ENCODE measurements around the gene ALKBH4. TPM values are rescaled to one million over a fixed set of nuclear protein-coding genes. Genes with fewer than 3 reads are reported as not detected.

Gene ALKBH4
- total RNA-seq, 1 donor from 2014 or later = 19.3 TPM

DNA sequence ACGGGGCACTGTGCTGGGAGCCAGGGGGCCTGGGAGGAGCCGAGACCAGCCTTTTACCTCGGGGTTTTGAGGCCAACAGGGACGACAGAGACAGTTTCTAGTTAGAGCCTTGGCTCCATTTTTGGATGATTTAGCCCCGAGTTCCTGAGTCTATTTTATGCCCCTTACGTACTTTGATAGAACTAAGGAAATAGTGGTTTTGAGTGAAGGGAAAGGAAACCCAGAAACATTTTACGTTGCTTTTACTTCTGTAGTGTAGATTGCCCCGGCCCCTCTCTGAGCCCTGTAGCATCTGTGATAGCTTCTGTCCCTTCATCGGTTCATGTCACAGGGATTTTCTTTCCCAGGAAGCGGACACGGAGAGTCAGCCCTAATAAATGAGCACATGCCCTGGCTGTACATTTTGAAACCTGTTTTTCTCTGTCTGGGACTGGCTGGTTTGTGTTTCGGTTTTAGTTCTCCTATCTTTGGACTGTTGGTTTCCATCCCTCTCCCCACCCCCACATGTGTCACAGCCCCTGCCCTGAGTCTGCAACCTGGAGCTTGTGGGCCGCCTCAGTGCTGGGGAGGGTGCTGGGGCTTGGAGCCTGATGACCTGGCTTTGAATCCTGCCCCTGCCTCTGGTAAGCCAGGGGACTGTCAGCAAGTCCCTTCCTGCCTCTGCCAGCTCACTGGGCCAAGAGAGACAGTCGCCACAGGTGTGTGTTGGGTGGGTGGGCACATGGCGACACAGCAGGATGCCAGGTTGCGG is 38.2 kb downstream of the ALKBH4 start:
- TF ChIP-seq, protein P1, sequence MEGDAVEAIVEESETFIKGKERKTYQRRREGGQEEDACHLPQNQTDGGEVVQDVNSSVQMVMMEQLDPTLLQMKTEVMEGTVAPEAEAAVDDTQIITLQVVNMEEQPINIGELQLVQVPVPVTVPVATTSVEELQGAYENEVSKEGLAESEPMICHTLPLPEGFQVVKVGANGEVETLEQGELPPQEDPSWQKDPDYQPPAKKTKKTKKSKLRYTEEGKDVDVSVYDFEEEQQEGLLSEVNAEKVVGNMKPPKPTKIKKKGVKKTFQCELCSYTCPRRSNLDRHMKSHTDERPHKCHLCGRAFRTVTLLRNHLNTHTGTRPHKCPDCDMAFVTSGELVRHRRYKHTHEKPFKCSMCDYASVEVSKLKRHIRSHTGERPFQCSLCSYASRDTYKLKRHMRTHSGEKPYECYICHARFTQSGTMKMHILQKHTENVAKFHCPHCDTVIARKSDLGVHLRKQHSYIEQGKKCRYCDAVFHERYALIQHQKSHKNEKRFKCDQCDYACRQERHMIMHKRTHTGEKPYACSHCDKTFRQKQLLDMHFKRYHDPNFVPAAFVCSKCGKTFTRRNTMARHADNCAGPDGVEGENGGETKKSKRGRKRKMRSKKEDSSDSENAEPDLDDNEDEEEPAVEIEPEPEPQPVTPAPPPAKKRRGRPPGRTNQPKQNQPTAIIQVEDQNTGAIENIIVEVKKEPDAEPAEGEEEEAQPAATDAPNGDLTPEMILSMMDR (conservative IDR thresholded peaks at IDR 0.05; ENCODE audit: low read depth, low read length) = no peak
- H3K4me3 ChIP-seq (ENCODE audit: low read depth, low read length) = no peak overlapping the region

DNA sequence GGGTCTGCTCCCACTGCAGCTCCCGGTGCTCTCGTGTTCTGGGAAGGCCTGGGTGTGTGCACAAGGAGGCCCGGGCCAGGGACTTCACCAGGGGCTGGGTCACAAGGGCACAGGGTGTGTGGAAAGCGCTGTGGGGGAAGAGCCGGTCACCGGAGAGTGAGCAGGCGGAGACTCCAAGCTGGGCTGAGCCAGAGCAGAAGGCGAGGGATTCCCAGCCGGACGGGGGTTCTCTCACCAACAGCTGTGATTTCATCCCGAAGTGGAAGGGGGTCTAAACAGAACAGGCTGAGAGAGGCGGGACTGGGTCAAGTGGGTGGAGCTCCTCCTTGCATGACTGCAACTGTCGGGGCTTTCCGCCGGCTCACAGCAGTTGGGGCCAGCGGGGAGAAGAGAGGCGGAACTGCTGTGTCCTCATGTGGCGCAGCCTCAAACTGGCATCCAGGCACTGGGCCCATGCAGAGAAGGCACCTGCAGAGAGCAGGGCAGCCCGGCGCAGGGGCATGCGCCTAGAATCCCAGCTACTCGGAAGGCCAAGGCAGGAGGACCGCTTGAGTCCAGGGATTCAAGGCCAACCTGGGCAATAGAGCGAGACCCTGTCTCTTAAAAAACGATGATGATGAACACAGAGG is 38.9 kb downstream of the ALKBH4 start:
- DNase-seq (ENCODE audit: low read depth) = no peak
- TF ChIP-seq, protein P1 (conservative IDR thresholded peaks at IDR 0.05; ENCODE audit: low read depth, low read length) = no peak
- no peak overlapping the region for H3K4me3 ChIP-seq (ENCODE audit: low read depth, low read length)

More for the DNA sequence above, 38.2 kb downstream of the ALKBH4 start:
- no peak for DNase-seq (ENCODE audit: low read depth)

DNA sequence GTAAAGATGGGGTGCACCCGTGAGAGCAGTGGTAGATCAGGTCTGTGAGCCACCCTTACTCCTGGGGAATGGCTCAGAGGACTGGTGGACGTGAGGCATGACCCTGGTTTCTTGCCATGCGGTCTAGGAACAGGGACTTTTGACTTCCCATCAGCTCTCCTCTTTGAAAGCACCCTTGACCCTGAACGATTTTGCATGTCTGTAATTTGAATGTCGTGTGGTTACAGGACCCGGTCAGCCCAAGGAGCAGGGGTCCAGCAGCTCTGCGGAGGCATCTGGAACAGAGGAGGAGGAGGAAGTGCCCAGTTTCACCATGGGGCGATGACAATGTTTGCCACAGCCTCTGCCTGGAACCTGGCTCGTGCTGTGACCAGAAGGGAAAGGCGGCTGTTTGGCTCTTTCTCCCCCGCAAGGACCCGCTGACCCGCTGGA is 39.9 kb downstream of the ALKBH4 start:
- no peak overlapping the region for H3K4me3 ChIP-seq (ENCODE audit: low read depth, low read length)
- TF ChIP-seq, protein P1 (conservative IDR thresholded peaks at IDR 0.05; ENCODE audit: low read depth, low read length) = no peak
- no peak for DNase-seq (ENCODE audit: low read depth)

DNA sequence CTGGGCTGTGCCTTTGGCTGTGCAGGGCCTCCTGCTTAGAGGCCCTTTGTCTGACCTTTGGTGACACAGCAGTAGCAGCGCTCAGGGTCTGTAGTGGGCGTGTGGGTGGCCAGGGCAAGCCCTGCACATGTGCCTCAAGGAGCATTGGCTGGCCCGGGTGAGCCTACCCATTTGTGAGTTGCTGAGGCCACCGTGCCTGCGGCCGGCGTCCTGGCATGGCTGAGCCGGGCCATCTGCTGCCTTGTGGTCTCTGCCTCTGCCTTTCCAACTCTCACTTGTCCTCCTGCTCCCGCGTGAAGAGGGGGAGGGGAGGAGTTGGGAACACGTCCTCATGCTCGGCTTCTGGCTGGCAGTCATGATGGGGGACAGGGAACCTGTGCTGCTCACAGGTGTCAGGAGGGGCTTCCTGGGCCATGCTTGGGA is 40.5 kb downstream of the ALKBH4 start:
- TF ChIP-seq, protein P1 (conservative IDR thresholded peaks at IDR 0.05; ENCODE audit: low read depth, low read length) = no peak
- no peak overlapping the region for H3K4me3 ChIP-seq (ENCODE audit: low read depth, low read length)
- no peak for DNase-seq (ENCODE audit: low read depth)

DNA sequence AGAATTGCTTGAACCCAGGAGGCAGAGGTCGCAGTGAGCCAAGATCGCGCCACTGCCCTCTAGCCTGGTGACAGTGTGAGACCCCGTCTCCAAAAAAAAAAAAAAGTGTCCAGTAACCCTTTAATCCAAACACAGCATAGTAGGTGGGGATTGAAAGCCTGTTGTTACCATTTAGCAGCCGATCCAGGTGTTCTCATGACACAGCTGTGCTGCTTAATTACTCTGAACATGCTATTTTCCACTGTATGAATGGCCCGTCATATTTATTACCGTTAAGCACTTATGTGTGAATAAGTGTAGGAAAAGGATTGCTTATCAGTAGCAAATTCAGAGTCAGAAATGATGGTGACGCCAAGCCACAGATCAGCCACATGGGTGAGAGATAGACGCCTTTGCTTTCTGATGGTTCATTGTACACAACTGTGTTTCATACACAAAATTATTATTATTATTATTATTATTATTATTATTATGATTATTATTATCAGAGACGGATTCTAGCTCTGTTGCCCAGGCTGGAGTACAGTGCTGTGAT is 42.9 kb downstream of the ALKBH4 start:
- no peak overlapping the region for H3K4me3 ChIP-seq (ENCODE audit: low read depth, low read length)
- TF ChIP-seq, protein P1 (conservative IDR thresholded peaks at IDR 0.05; ENCODE audit: low read depth, low read length) = no peak
- DNase-seq (ENCODE audit: low read depth) = no peak

DNA sequence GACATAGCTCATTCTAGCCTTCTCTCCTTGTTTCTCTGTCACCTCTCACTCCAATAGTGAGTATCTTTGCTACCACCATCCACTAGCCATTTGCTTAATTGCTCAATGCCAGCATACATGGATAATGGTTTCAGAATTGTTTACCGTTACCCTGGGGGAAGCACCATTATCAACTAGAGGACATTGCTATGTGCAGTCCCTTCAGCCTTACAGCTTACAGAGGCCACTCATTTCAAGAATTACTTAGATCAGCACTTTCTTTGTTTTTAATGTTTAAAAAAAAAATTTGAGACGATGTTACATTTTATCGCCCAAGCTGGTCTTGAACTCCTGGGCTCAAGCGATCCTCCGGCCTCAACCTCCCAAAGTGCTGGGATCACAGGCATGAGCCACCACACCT is 46.1 kb downstream of the ALKBH4 start:
- no peak overlapping the region for H3K4me3 ChIP-seq (ENCODE audit: low read depth, low read length)
- TF ChIP-seq, protein P1 (conservative IDR thresholded peaks at IDR 0.05; ENCODE audit: low read depth, low read length) = no peak
- DNase-seq (ENCODE audit: low read depth) = no peak

Measured in epithelial cell of proximal tubule (primary cell).